SK-N-SH treated with all-trans-retinoic acid at 6 μM for 48 hours (cell line): ENCODE results near the gene CLDN11.

Source experiments
- ATAC-seq: fragments of 200-7000 bp; cut with Tn5 transposase; 3 replicates; pipeline ENCODE4 v1.9.1; 2020; ENCODE audit warnings: mild to moderate bottlenecking, moderate library complexity
- ARNTL ChIP-seq: fragments of 450-650 bp; formaldehyde crosslinking; IDR thresholded peaks from 2 replicates; pipeline ENCODE4 v1.5.0; 2020; ENCODE audit warnings: low read depth, mild to moderate bottlenecking, moderate library complexity, borderline replicate concordance
- BACH2 ChIP-seq: fragments of 250-450 bp; sonication (Bioruptor Pico); IDR thresholded peaks from 2 replicates; pipeline ENCODE4 v1.9.0; 2021; ENCODE audit warnings: mild to moderate bottlenecking, borderline replicate concordance
- CSDC2 ChIP-seq: fragments of 250-450 bp; sonication (Bioruptor Pico); IDR thresholded peaks from 2 replicates; pipeline ENCODE4 v1.5.0; 2020; ENCODE audit warnings: mild to moderate bottlenecking, moderate library complexity
- ESRRG ChIP-seq: fragments of 250-450 bp; sonication (Bioruptor Pico); IDR thresholded peaks from 2 replicates; pipeline ENCODE4 v1.6.1; 2021; ENCODE audit warnings: mild to moderate bottlenecking
- GLIS3 ChIP-seq: fragments of 250-450 bp; sonication (Bioruptor Pico); IDR thresholded peaks from 2 replicates; pipeline ENCODE4 v1.5.0; 2020; ENCODE audit warnings: mild to moderate bottlenecking, moderate library complexity
- ISL1 ChIP-seq: fragments of 250-450 bp; sonication (Bioruptor Pico); IDR thresholded peaks from 2 replicates; pipeline ENCODE4 v2.1.2; 2022; ENCODE audit warnings: mild to moderate bottlenecking, moderate library complexity
- OSR1 ChIP-seq: fragments of 250-450 bp; sonication (Bioruptor Pico); IDR thresholded peaks from 2 replicates; pipeline ENCODE4 v1.8.0; 2022; ENCODE audit warnings: moderate library complexity, mild to moderate bottlenecking, inconsistent platforms
- PPARA ChIP-seq: fragments of 250-450 bp; sonication (Bioruptor Pico); IDR thresholded peaks from 2 replicates; pipeline ENCODE4 v1.5.0; 2020; ENCODE audit warnings: mild to moderate bottlenecking, borderline replicate concordance
- RARB ChIP-seq: fragments of 250-450 bp; sonication (Bioruptor Pico); IDR thresholded peaks from 2 replicates; pipeline ENCODE4 v1.8.0; 2021; ENCODE audit warnings: mild to moderate bottlenecking, moderate library complexity
- SNAI2 ChIP-seq: fragments of 250-450 bp; sonication (Bioruptor Pico); IDR thresholded peaks from 2 replicates; pipeline ENCODE4 v1.5.0; 2020; ENCODE audit warnings: mild to moderate bottlenecking, moderate library complexity
- TCF4 ChIP-seq: fragments of 250-450 bp; sonication (Bioruptor Pico); IDR thresholded peaks from 2 replicates; pipeline ENCODE4 v1.8.0; 2021; ENCODE audit warnings: mild to moderate bottlenecking, moderate library complexity, borderline replicate concordance
- TOX ChIP-seq: fragments of 250-450 bp; sonication (Bioruptor Pico); IDR thresholded peaks from 2 replicates; pipeline ENCODE4 v1.8.0; 2021; ENCODE audit warnings: mild to moderate bottlenecking, moderate library complexity, borderline replicate concordance
- ZC3H10 ChIP-seq: fragments of 250-450 bp; sonication (Bioruptor Pico); IDR thresholded peaks from 2 replicates; pipeline ENCODE4 v1.5.1; 2021; ENCODE audit warnings: mild to moderate bottlenecking, moderate library complexity
- ZFP30 ChIP-seq: fragments of 450-650 bp; formaldehyde crosslinking; IDR thresholded peaks from 2 replicates; pipeline ENCODE4 v1.5.0; 2022; ENCODE audit warnings: mild to moderate bottlenecking, moderate library complexity
- ZNF565 ChIP-seq: fragments of 450-650 bp; formaldehyde crosslinking; conservative IDR thresholded peaks from 2 replicates; pipeline ENCODE4 v1.5.0; 2020; ENCODE audit warnings: low read depth, mild to moderate bottlenecking, moderate library complexity
- ZNF70 ChIP-seq: fragments of 450-650 bp; formaldehyde crosslinking; IDR thresholded peaks from 2 replicates; pipeline ENCODE4 v1.5.0; 2020; ENCODE audit warnings: mild to moderate bottlenecking, moderate library complexity
- ZNF8 ChIP-seq: fragments of 450-650 bp; formaldehyde crosslinking; IDR thresholded peaks from 2 replicates; pipeline ENCODE4 v1.5.0; 2020; ENCODE audit warnings: mild to moderate bottlenecking, moderate library complexity
- TF ChIP-seq, protein P1 (sequence below): fragments of 250-450 bp; sonication (Bioruptor Pico); IDR thresholded peaks from 2 replicates; pipeline ENCODE4 v1.5.0; 2020; ENCODE audit warnings: mild to moderate bottlenecking, moderate library complexity
- TF ChIP-seq, protein P2 (sequence below): fragments of 250-450 bp; sonication (Bioruptor Pico); IDR thresholded peaks from 2 replicates; pipeline ENCODE4 v1.8.0; 2021; ENCODE audit warnings: low read depth, mild to moderate bottlenecking, moderate library complexity, borderline replicate concordance
- TF ChIP-seq, protein P3 (sequence below): fragments of 250-450 bp; sonication (Bioruptor Pico); IDR thresholded peaks from 2 replicates; pipeline ENCODE4 v1.5.1; 2021; ENCODE audit warnings: mild to moderate bottlenecking, moderate library complexity

CLDN11 gene

DNA sequence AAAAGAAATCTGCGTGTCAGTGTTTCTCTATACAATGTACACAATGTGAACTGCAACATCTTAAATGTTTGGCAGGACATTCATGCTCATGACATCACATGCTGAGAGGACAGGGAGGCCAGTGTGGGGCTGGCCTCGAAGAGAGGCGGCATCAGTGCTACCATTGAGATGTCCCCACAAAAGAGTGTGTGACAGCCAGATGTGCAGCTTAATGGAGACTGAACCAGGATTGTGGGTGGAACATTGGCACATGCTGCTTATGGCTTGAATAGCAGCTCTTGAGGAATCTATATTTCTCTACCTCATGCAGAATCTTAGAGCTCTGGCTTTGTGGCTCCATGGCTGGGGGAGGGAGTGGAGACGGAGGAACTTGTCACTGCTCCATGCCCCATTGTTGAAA is 18.5 kb downstream of the CLDN11 start:
- ATAC-seq = no peak
- no peak for TF ChIP-seq SNAI2
- TF ChIP-seq, protein P1, sequence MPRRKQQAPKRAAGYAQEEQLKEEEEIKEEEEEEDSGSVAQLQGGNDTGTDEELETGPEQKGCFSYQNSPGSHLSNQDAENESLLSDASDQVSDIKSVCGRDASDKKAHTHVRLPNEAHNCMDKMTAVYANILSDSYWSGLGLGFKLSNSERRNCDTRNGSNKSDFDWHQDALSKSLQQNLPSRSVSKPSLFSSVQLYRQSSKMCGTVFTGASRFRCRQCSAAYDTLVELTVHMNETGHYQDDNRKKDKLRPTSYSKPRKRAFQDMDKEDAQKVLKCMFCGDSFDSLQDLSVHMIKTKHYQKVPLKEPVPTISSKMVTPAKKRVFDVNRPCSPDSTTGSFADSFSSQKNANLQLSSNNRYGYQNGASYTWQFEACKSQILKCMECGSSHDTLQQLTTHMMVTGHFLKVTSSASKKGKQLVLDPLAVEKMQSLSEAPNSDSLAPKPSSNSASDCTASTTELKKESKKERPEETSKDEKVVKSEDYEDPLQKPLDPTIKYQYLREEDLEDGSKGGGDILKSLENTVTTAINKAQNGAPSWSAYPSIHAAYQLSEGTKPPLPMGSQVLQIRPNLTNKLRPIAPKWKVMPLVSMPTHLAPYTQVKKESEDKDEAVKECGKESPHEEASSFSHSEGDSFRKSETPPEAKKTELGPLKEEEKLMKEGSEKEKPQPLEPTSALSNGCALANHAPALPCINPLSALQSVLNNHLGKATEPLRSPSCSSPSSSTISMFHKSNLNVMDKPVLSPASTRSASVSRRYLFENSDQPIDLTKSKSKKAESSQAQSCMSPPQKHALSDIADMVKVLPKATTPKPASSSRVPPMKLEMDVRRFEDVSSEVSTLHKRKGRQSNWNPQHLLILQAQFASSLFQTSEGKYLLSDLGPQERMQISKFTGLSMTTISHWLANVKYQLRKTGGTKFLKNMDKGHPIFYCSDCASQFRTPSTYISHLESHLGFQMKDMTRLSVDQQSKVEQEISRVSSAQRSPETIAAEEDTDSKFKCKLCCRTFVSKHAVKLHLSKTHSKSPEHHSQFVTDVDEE = no peak
- TF ChIP-seq TCF4 = no peak
- TF ChIP-seq, all 23 proteins: peak for 0

DNA sequence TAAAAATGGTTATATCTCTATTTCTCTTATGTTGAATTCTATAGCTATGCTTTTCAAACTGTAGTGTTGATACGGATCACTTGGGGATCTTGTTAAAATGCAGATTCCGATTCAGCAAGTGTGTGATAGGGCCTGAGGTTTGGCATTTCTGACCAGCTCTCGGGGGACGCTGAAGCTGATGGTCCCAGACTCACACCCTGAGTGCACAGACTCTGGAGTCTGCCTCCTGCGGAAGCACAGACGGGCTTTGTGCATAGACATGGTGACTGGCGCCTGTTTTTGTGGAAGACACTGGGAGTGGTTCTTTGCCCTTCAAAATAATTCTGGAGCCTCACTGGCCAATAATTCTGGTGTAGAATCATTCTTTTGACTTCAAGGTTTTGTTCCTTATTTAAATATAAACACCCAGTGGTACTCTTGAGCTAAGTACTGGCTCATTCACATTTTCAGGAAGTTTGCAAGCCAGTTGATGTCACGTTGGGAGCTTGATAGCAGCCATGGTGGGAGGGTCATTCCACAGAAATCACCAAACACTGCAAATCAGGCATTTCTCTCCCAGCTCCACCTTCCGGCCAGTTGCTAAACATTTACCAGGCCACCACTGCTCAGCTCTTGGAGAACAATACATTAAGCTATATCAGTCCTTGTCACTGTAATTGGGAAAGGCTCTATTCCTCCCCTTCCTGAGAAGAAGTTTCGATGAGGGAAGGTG is 19.2 kb downstream of the CLDN11 start:
- no peak for ATAC-seq
- no peak for TF ChIP-seq TCF4
- TF ChIP-seq ZNF70 (CRISPR knock-in tag) = no peak
- TF ChIP-seq OSR1 (CRISPR knock-in tag) = no peak

DNA sequence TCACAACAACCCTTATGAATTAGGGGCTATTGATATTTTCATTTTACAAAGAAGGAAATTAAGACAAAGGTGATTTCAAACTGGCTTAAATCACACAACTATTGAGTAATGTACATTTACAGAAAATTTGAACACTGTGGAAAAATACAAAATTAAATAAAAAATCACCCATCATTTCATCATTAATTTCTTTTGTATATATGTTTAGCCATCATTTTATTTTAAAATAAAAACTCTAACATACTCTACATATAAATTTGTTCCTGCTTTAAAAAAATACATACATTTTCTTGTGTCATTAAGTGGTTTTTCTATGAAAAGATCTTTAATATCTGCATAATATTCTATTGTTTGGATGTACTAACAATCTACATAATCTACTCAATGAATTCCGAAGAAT is 20.2 kb downstream of the CLDN11 start:
- TF ChIP-seq OSR1 (CRISPR knock-in tag) (no peak), ZNF565 (CRISPR knock-in tag) (no peak), CSDC2 (CRISPR knock-in tag) (no peak), TCF4 (no peak), ZNF70 (CRISPR knock-in tag) (no peak), BACH2 (CRISPR knock-in tag) (no peak), ZFP30 (CRISPR knock-in tag) (no peak), ARNTL (no peak), TOX (no peak)
- TF ChIP-seq, protein P1 = no peak
- ATAC-seq = no peak

DNA sequence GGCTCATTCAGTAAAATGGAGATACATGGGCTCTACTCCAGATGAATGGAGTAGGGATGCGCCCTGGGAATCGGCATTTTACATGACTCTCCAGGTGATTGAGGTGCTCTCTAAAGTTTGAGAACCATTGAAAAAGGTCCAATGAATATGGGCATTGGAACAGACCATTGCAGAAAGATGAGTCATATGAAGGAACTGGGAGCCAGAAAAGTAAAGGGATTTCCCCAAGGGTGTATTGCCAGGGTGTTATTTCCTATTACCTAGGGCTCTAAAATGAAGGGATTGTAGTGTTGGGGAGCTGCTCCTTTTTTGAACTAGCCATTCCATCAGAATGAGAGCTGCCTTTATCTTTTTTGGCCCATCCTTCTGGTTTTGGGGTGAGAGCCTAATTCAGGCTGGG is 21.7 kb downstream of the CLDN11 start:
- TF ChIP-seq, protein P1 = no peak
- TF ChIP-seq ARNTL = no peak
- no peak for TF ChIP-seq ZNF70 (CRISPR knock-in tag)
- no peak for TF ChIP-seq TOX
- no peak for TF ChIP-seq ZNF8 (CRISPR knock-in tag)
- TF ChIP-seq ISL1 = no peak
- TF ChIP-seq BACH2 (CRISPR knock-in tag) = no peak
- TF ChIP-seq, protein P2, sequence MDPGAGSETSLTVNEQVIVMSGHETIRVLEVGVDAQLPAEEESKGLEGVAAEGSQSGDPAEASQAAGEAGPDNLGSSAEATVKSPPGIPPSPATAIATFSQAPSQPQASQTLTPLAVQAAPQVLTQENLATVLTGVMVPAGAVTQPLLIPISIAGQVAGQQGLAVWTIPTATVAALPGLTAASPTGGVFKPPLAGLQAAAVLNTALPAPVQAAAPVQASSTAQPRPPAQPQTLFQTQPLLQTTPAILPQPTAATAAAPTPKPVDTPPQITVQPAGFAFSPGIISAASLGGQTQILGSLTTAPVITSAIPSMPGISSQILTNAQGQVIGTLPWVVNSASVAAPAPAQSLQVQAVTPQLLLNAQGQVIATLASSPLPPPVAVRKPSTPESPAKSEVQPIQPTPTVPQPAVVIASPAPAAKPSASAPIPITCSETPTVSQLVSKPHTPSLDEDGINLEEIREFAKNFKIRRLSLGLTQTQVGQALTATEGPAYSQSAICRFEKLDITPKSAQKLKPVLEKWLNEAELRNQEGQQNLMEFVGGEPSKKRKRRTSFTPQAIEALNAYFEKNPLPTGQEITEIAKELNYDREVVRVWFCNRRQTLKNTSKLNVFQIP (CRISPR knock-in tag) = no peak
- no peak for TF ChIP-seq PPARA (CRISPR knock-in tag)
- TF ChIP-seq OSR1 (CRISPR knock-in tag) = no peak
- TF ChIP-seq ESRRG (CRISPR knock-in tag) = no peak
- TF ChIP-seq GLIS3 (CRISPR knock-in tag) = no peak
- TF ChIP-seq ZNF565 (CRISPR knock-in tag) = no peak
- TF ChIP-seq, protein P3, sequence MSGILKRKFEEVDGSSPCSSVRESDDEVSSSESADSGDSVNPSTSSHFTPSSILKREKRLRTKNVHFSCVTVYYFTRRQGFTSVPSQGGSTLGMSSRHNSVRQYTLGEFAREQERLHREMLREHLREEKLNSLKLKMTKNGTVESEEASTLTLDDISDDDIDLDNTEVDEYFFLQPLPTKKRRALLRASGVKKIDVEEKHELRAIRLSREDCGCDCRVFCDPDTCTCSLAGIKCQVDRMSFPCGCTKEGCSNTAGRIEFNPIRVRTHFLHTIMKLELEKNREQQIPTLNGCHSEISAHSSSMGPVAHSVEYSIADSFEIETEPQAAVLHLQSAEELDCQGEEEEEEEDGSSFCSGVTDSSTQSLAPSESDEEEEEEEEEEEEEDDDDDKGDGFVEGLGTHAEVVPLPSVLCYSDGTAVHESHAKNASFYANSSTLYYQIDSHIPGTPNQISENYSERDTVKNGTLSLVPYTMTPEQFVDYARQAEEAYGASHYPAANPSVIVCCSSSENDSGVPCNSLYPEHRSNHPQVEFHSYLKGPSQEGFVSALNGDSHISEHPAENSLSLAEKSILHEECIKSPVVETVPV = no peak
- no peak for TF ChIP-seq RARB (CRISPR knock-in tag)
- no peak for TF ChIP-seq CSDC2 (CRISPR knock-in tag)
- no peak for TF ChIP-seq ZC3H10
- ATAC-seq = no peak
